ENCODE data around the gene GDF7. TPM values are rescaled to one million over a fixed set of nuclear protein-coding genes. Genes with fewer than 3 reads are reported as not detected.

The GDF7 gene
- total RNA-seq, 1 donor from 2014 or later: 3.0 TPM

- DNase-seq (ENCODE audit: low spot score in 2 of 2, unreplicated experiment in 2 of 2): no peak
- Mint-ChIP-seq H3K9me3 (no peaks in the 10 kb centered on the region), H3K36me3 (no peaks in the 10 kb centered on the region), H3K4me3 (no peak overlapping the region), H3K4me1 (peaks cover 11% of the 10 kb centered on the region), H3K27ac (no peak overlapping the region), H3K27me3 (ENCODE audit: low read depth) (peaks cover 40% of the 10 kb centered on the region)
- no peak for TF ChIP-seq CTCF (IDR thresholded peaks at IDR 0.05; ENCODE audit: unreplicated experiment)
Observed at GRCh38 chr2:20654535-20654813, 12.5 kb upstream of the GDF7 start.

- DNase-seq (ENCODE audit: low spot score in 2 of 2, unreplicated experiment in 2 of 2): no peak
- no peaks in the 10 kb centered on the region for H3K36me3 Mint-ChIP-seq
- peaks cover 1% of the 10 kb centered on the region for H3K4me1 Mint-ChIP-seq
- no peak for TF ChIP-seq CTCF (IDR thresholded peaks at IDR 0.05; ENCODE audit: unreplicated experiment)
- H3K9me3 Mint-ChIP-seq: no peaks in the 10 kb centered on the region
- no peak overlapping the region for H3K27ac Mint-ChIP-seq
- H3K4me3 Mint-ChIP-seq: no peak overlapping the region
- H3K27me3 Mint-ChIP-seq (ENCODE audit: low read depth): peaks cover 61% of the 10 kb centered on the region
Observed at GRCh38 chr2:20656561-20656960, 10.4 kb upstream of the GDF7 start.

GRCh38 chr2:20657522-20658235 lies 9.3 kb upstream of the GDF7 start:
- H3K36me3 Mint-ChIP-seq: no peaks in the 10 kb centered on the region
- no peaks in the 10 kb centered on the region for H3K4me1 Mint-ChIP-seq
- H3K9me3 Mint-ChIP-seq: no peaks in the 10 kb centered on the region
- H3K27me3 Mint-ChIP-seq (ENCODE audit: low read depth): peaks cover 72% of the 10 kb centered on the region
- no peak overlapping the region for H3K27ac Mint-ChIP-seq
- no peak for DNase-seq (ENCODE audit: low spot score in 2 of 2, unreplicated experiment in 2 of 2)
- H3K4me3 Mint-ChIP-seq: no peak overlapping the region
- TF ChIP-seq CTCF (IDR thresholded peaks at IDR 0.05; ENCODE audit: unreplicated experiment): no peak

- H3K4me1 Mint-ChIP-seq: peaks cover 4% of the 10 kb centered on the region
- H3K27ac Mint-ChIP-seq: no peak overlapping the region
- H3K4me3 Mint-ChIP-seq: no peak overlapping the region
- DNase-seq (ENCODE audit: low spot score in 2 of 2, unreplicated experiment in 2 of 2): no peak
- TF ChIP-seq CTCF (IDR thresholded peaks at IDR 0.05; ENCODE audit: unreplicated experiment): no peak
- H3K27me3 Mint-ChIP-seq (ENCODE audit: low read depth): peaks cover 91% of the 10 kb centered on the region
- no peaks in the 10 kb centered on the region for H3K36me3 Mint-ChIP-seq
- H3K9me3 Mint-ChIP-seq: no peaks in the 10 kb centered on the region
Observed at GRCh38 chr2:20660506-20661420, 6.2 kb upstream of the GDF7 start.

GRCh38 chr2:20661421-20662307 lies 5.3 kb upstream of the GDF7 start:
- H3K9me3 Mint-ChIP-seq: no peaks in the 10 kb centered on the region
- peak; percentile 94 for TF ChIP-seq CTCF (IDR thresholded peaks at IDR 0.05; ENCODE audit: unreplicated experiment)
- peak in 1 of 2 experiments; percentile 71 for DNase-seq (ENCODE audit: low spot score in 2 of 2, unreplicated experiment in 2 of 2)
- H3K27me3 Mint-ChIP-seq (ENCODE audit: low read depth): peaks cover 94% of the 10 kb centered on the region
- no peak overlapping the region for H3K4me3 Mint-ChIP-seq
- peaks cover 9% of the 10 kb centered on the region for H3K4me1 Mint-ChIP-seq
- no peak overlapping the region for H3K27ac Mint-ChIP-seq
- H3K36me3 Mint-ChIP-seq: no peaks in the 10 kb centered on the region
